GM23338 (cell line): Measurements from ENCODE around the gene NDUFV1.

ENCODE experiments used
- EZH2 ChIP-seq: fragments of 200-600 bp; sonication (generic); IDR thresholded peaks from one replicate; pipeline ENCODE4 v1.8.0; 2017; ENCODE audit warnings: antibody characterized with exemption, mild to moderate bottlenecking, low read depth; ENCODE audit not compliant: unreplicated experiment
- EZH2phosphoT487 ChIP-seq: fragments of 200-600 bp; sonication (generic); IDR thresholded peaks from one replicate; pipeline ENCODE4 v1.8.1; 2018; ENCODE audit warnings: antibody characterized with exemption; ENCODE audit not compliant: unreplicated experiment
- JUNB ChIP-seq: IDR thresholded peaks from one replicate; pipeline ENCODE4 v1.6.1; 2016; ENCODE audit warnings: antibody characterized with exemption; ENCODE audit not compliant: unreplicated experiment
- POLR2AphosphoS5 ChIP-seq: IDR thresholded peaks from 2 replicates; pipeline ENCODE4 v1.6.1; 2016; ENCODE audit warnings: antibody characterized with exemption, low read depth
- ZNF114 ChIP-seq: fragments of 250-450 bp; sonication (Bioruptor Pico); IDR thresholded peaks from 2 replicates; pipeline ENCODE4 v1.5.0; 2020; ENCODE audit warnings: mild to moderate bottlenecking, moderate library complexity
- TF ChIP-seq, protein P1 (sequence below), 2 experiments: fragments of 200-600 bp in 1 of 2; sonication (generic) in 1 of 2; conservative IDR thresholded peaks; 2 replicates each; pipeline versions ENCODE4 v1.5.1 to v1.6.1; 2016 to 2017; ENCODE audit warnings: antibody characterized with exemption in 2 of 2, low read depth in 2 of 2, mild to moderate bottlenecking in 2 of 2, moderate library complexity in 1 of 2
- TF ChIP-seq, protein P2 (sequence below): IDR thresholded peaks from one replicate; pipeline ENCODE4 v1.6.1; 2018; ENCODE audit warnings: antibody characterized with exemption; ENCODE audit not compliant: unreplicated experiment
- TF ChIP-seq, protein P3 (sequence below): IDR thresholded peaks from 2 replicates; pipeline ENCODE4 v1.6.1; 2016; ENCODE audit warnings: antibody characterized with exemption

DNA sequence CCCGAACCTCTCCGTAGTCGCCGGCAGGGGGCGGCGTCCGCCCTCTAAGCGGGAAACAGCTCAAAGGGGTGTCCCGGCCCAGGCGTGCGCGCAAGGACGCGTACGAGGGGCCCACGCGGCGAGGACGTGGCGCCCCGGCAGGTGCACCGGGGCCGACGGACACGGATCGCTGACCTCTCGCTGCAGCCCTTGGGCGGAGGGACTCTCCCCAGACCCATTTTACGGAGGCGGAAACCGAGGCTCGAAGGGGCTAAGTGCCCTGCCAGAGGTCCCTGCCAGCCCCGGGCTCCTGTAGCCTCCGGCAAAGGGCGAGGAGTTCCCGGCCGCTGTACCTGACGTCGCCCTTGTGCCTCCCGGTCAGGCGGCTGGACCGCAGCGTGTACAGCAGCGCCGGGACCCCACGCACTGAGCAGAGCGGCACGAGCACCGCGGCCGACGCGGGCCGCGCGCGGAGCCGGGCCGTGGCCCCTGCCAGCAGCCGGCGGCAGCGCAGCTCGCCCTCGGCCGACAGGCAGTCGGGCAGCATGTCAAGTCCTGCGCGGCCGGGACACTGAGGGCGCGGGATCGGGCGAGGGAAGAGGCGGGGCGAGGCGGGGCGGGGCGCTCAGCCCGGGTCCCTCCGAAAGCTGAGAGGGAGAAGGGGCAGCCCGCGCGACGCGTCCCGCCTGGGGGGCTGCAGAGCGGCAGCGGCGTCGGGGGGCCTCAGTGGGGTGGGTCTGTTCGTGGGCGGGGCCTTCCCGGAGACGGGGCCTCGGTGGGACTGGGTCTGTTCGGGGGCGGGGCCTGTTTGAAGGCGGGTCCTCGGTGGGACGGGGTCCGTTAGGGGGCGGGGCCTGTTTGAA lies 22.9 kb downstream of the NDUFV1 start, which contains the start of gene NUDT8:
- TF ChIP-seq, protein P1, sequence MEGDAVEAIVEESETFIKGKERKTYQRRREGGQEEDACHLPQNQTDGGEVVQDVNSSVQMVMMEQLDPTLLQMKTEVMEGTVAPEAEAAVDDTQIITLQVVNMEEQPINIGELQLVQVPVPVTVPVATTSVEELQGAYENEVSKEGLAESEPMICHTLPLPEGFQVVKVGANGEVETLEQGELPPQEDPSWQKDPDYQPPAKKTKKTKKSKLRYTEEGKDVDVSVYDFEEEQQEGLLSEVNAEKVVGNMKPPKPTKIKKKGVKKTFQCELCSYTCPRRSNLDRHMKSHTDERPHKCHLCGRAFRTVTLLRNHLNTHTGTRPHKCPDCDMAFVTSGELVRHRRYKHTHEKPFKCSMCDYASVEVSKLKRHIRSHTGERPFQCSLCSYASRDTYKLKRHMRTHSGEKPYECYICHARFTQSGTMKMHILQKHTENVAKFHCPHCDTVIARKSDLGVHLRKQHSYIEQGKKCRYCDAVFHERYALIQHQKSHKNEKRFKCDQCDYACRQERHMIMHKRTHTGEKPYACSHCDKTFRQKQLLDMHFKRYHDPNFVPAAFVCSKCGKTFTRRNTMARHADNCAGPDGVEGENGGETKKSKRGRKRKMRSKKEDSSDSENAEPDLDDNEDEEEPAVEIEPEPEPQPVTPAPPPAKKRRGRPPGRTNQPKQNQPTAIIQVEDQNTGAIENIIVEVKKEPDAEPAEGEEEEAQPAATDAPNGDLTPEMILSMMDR (conservative IDR thresholded peaks at IDR 0.05; ENCODE audit: low read depth in 2 of 2): peak; percentile 76 to 82
- TF ChIP-seq, protein P2, sequence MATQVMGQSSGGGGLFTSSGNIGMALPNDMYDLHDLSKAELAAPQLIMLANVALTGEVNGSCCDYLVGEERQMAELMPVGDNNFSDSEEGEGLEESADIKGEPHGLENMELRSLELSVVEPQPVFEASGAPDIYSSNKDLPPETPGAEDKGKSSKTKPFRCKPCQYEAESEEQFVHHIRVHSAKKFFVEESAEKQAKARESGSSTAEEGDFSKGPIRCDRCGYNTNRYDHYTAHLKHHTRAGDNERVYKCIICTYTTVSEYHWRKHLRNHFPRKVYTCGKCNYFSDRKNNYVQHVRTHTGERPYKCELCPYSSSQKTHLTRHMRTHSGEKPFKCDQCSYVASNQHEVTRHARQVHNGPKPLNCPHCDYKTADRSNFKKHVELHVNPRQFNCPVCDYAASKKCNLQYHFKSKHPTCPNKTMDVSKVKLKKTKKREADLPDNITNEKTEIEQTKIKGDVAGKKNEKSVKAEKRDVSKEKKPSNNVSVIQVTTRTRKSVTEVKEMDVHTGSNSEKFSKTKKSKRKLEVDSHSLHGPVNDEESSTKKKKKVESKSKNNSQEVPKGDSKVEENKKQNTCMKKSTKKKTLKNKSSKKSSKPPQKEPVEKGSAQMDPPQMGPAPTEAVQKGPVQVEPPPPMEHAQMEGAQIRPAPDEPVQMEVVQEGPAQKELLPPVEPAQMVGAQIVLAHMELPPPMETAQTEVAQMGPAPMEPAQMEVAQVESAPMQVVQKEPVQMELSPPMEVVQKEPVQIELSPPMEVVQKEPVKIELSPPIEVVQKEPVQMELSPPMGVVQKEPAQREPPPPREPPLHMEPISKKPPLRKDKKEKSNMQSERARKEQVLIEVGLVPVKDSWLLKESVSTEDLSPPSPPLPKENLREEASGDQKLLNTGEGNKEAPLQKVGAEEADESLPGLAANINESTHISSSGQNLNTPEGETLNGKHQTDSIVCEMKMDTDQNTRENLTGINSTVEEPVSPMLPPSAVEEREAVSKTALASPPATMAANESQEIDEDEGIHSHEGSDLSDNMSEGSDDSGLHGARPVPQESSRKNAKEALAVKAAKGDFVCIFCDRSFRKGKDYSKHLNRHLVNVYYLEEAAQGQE: no peak
- TF ChIP-seq EZH2phosphoT487 (no peak), JUNB (no peak), EZH2 (no peak), POLR2AphosphoS5 (peak; percentile 29; the same call in 1 of the 2 replicates), ZNF114 (CRISPR knock-in tag) (no peak)
- TF ChIP-seq, protein P3, sequence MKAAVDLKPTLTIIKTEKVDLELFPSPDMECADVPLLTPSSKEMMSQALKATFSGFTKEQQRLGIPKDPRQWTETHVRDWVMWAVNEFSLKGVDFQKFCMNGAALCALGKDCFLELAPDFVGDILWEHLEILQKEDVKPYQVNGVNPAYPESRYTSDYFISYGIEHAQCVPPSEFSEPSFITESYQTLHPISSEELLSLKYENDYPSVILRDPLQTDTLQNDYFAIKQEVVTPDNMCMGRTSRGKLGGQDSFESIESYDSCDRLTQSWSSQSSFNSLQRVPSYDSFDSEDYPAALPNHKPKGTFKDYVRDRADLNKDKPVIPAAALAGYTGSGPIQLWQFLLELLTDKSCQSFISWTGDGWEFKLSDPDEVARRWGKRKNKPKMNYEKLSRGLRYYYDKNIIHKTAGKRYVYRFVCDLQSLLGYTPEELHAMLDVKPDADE: no peak
